HG03442 (cell line): ENCODE results near the gene CXCL12.

ENCODE experiments used
- ATAC-seq: cut with Tn5 transposase; IDR thresholded peaks from one replicate; pipeline ENCODE4 v1.9.1; 2021; ENCODE audit warnings: mild to moderate bottlenecking, moderate library complexity; ENCODE audit not compliant: unreplicated experiment

The CXCL12 gene

DNA sequence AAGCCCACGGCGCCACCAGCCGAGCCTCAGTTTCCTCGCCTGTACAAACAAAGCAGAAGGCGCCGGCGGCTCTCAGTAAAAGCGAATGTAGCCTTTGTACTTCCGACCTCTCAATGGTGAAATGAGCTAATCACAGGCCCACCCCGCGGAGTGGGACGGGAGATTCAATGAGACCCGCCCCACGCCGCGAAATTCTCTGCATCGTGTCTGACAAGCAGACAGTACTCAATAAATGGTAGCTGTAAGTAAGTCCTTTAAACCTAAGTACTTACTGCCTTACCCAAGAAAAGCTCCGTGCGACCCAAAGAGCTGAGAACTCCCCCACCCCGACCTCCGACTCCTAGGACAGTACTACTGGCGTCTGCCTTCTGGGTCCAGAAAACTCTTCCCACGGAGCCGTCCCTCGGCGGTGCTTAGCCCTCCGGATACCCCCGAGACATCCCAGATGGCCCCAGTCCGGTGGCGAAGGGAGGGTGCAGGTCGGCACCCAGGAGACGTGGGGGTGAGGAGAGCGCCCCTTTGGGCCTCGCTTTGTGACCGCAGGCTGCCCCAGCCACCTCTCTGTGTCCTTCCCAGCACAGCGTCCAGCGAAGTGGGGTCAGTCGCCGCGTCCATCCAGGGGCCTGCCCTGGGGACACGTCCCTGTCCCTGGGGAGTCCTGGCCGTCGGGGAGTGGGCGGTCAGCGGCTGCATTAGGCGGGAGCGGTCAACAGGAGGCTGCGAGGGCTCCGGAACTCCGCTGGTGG is 972 bp upstream of the CXCL12 start:
- no peak for ATAC-seq

DNA sequence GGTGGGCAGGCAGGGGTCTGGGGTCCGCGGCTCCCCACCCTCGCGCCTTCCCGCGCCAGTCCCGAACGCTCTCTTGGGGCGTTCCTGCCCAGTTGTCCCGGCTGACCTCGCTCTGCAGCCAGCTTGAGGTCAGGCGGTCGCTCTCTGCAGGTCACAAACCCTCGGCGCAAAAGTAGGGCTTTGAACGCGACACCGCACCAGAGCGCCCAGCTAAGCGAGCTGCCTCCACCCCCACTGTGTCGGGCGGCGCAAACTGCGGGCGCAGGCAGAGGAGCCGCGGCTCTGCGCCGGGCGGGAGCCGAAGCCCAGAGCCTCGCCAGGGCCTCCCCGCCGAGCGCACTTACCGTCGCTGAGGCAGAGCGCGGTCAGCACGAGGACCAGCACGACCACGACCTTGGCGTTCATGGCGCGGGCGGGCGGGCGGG is 284 bp downstream of the CXCL12 start:
- ATAC-seq = no peak

DNA sequence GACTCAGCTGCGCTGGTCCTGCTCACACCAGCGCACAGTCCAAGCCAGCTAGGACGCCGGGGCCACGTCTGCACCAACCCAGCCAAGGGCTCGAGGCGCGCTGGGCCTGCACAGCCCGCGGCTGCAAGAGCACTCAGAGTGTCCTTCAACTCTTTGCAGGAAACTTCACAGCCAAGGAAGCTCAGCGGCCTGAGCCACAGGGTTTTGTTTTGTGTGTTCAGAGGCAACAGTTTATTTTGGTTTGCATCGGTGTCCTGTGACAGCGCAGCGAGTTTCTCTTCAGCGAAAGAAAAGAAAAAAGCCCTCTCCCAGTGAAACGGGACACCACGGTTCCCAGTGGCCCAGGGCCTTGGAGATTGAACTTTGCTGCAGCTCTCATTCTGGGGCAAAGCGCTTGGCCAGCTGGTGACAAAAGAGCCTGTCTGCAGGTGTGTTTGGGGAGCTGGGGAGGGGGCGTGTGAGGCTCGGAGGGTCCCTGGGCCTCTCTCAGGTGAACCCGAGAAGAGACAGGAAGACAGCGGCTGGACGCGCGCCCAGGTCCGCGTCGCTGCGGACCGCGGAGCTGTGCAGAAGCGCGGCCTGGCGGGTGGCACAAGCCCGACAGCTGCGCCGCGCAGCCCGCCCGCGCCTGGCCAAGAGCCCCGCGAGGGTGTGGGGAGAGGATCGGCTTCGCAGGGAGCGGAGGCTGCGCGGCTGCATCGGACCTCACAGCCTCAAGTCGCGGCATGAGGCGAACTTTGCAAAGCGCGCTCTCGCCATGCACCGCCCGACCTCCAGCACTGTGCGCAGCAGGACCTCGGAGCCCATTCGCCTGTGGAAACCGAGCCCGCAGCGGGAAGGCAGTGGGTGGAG is 922 bp downstream of the CXCL12 start:
- ATAC-seq = no peak

DNA sequence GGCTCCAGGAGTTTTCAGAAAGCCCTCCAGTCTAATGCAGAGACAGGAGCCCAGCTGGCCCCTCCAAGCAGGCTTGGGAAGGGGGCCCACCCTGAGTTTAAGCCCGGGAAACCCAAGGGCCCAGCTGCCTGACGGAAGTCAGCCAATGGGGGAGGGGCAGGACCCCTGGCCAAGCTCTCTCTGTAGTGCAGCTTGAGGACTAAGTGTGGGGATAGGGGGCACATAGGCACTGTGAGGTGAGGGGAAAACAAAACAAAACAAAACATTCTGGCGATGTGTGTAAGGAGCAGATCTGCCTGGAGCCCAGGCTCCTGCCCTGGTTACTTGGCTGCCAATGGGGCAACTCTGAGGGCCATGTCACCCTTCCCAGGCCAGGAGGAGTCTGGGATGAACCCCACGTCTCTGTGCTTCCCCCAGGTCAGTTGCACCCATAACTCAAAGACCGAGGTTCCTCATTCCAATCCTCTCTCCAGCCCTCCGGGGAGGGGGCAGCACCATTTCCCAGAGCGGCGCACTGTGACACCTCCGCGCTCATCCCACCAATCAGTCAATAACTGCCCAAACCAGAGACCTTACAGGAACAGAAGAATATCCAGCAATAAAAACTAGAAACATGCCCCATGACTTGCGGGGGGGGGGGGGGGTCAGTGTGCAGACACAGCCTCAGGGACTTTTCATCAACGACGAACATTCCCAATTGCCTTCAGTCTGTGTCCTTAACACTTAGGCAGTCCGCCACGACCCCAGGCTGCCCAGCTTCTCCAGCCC is 1.7 kb downstream of the CXCL12 start:
- ATAC-seq = no peak

GRCh38 chr10:44382131-44382858 is 2.6 kb downstream of the CXCL12 start:
- no peak for ATAC-seq

DNA sequence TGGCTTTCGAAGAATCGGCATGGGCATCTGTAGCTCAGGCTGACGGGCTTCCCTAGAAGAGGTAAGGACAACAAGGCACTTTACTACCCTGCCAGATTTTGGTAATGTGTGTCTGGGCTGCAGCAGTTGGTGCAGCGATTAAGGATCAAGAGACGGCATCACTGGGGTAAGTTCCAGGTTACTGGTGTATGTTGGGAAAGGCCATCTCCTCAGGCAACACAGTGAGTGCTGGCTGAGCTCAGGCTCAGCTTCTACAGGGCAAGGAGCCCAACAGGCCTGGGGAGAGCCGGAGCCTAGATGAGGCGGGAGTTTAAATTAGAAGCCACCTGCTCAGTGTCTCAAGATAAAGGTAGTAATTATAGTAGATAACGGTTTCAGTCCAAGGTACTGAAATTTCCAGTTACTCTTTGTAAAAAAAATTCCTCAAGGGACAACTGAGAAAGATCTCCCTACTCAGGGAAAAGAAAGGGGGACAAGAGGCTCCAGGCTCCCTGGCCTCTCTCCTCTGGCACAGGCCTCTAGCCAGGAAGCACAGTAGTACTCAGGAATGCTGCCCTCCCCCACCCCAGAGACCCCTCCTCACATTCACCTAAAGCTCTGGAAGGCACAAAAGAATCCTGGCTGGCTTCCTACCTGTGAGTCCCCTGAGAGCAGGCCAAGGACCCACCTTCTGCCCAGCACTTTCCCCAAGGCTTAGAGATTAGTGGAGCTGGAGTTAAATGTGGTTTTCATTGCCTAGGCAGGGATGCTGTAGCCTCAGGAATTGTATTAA is 3.9 kb downstream of the CXCL12 start:
- ATAC-seq = no peak

DNA sequence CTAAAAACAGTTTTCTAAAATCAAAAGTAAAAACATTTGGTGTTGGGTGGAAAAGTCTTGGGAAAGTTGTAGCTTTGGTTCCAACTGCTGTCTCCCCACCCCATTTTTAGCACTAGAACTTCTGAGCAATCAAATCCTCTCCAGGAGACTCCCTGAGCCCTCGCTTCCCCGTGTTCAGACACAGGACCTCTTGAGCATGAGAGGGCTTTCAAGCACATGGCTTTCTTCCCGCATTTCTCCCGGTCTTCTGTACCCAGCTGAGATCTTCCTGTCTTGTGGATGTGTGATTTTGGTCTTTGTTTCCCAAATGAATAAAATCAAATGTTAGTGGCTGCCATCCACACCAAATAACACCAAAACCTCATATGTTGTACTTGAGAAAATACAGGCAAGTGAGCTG is 5.0 kb downstream of the CXCL12 start:
- no peak for ATAC-seq

- no peak for ATAC-seq
These were observed 6.3 kb downstream of the CXCL12 start for GRCh38 chr10:44378626-44379025.

GRCh38 chr10:44377651-44378310 is 7.1 kb downstream of the CXCL12 start:
- ATAC-seq = no peak

GRCh38 chr10:44376472-44377099 is 8.3 kb downstream of the CXCL12 start:
- ATAC-seq = no peak

DNA sequence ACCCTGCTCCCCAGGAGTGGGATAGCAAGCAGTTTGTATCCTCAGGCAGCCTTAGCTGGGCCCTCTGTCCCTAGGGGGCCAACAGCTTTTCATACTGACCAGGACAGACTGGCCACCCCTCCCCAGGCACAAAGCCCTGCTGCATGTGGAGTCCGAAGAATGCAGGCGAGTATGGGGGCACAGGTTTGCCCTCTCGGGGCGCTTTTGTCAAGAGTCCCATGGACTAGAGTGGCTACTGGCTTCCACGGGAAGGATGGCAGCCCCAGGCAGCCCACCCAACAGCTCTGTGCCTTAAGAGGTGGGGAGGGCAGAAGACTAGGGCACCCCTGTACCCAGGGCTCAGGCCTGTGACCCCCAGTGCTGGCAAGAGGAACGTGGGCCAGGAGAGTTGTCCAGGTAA is 10.7 kb downstream of the CXCL12 start:
- no peak for ATAC-seq

DNA sequence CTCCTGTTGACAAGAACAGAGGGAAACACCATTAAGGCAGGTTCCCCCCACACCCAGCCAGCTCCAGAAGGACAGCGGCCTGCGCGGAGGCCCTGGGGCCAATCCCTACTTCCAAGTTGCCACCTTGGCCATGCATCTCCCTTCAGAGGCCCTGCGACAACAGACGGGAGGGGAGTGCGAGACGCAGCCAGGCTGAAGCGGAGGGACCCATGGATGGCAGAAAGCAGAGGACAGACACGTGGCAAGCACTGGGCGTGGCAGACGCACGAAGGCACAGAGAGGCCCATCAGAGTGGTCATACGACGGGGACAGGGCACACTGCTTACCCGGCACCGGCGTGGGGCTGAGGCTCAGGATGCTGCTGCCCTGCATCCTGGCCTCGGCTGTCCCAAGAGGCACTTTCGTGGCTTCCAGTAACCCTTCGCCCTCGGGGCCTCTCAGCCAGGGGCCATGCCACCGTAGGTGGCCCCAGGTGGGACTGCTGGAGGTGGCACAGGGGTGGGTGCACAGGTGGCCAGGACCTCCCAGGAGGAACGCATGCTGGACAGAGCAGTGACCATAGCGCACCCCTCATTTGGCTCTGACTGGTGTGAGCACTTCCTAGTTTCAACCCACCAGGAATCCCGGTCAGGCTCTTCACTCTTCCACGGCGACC is 11.4 kb downstream of the CXCL12 start:
- ATAC-seq = no peak

DNA sequence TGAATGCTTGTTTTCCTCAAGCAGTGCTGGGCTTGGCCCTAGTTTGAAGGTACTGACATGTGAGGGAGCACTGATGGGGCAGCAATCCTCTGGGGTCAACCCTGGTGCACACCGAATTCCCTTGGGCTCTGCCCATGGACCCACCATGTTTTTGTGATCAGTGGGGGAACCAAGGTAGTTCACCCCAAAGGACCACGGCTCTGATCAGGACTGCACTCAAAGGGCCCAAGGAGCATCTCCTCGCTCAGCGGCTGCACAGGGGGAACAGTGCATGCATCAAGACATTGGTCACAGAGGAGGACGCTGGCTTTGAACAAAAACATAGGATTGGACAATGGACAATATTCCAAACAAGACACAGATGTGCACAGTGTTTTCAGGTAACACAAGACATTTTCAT is 12.7 kb downstream of the CXCL12 start:
- ATAC-seq = no peak

DNA sequence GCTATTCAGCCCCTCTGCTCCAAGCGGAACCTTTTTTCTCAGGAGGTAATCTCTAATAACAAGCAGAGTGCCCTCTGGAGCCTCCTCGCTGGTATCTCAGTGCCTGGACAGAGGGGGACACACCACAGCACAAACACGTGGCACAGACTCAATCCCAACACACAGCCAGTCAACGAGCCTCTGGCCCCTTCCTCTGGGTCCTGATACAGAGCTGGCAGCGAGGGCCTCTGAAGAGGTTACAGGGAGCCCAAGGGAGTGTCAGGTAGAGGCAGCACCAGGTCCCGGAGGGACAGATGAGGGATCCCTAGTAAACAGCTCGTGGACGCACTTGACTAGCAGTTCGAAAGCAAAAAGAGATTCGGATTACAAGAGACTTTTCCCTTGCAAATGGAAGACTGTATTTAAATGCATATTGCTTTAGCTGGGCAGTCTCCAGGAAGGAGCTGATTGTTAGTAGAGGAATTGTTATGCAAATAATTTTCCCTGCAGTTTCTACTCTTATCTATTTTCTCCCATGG is 14.1 kb downstream of the CXCL12 start:
- ATAC-seq = no peak

- no peak for ATAC-seq
These were observed 15.0 kb downstream of the CXCL12 start for GRCh38 chr10:44369854-44370253.

GRCh38 chr10:44369296-44369695 is 15.6 kb downstream of the CXCL12 start:
- no peak for ATAC-seq

DNA sequence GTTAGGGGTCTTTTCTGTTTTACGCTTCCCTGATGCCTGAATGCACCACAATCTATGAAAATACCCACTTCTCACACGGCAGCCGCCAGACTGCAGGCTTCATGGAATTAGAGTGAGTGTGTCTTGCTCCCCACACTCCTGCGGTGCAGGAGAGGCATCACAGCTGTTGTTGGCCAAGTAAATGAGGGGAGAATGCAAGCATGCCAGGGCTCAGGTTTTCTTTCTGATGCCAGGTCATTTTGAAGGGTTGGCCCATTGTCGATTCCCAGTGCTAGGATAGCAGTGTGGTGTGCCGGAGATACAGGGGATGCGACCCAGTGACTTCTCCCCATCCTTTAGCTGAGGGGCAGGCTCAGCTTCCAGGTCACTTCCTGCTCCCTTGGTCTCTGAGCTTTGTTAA is 16.3 kb downstream of the CXCL12 start:
- ATAC-seq = no peak

DNA sequence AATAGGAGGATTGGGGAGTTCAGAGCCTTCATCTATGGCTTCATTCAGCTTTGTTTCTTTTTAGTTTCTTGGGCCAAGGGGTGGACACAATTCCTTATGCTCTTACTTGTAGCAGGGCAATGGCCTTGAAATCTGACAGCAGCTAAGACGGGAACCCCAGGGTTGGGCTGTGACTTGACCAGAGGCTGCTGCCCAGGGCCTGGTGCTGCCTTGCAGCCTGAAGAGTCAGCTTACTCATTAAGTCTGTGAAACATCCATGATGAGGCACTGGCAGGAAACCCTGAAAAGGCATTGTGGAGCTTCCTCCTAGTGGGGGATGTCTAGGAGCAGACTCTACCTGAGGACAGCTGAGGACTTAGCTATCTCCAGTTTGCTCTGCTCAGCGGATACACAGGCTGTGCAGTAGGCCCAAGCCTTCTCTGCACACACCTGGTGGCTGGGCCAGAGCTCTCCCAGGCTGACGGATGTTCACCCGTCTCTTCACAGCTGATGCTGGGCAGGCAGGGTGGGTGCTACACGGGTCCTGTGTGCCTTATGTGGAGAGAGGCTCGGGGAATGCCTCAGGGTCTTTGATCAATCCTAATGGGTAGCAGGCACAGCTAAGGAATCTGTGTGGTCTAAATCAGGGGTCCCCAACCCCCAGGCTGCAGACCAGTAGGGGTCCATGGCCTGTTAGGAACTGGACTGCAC is 17.8 kb downstream of the CXCL12 start:
- no peak for ATAC-seq
